ENCODE data around the gene MPDU1. TPM values are rescaled to one million over a fixed set of nuclear protein-coding genes. Genes with fewer than 3 reads are reported as not detected.

The MPDU1 gene
- total and polyA plus RNA-seq, 2 of the 13 experiments (the other 11 are each of a cell fraction or from before 2014, with no cell fraction given), result 112 to 167 TPM

- TF ChIP-seq KIAA2018 (CRISPR knock-in tag; IDR thresholded peaks at IDR 0.05; ENCODE audit: borderline replicate concordance) (no peak; the same call in 1 of the 2 replicates), NFRKB (IDR thresholded peaks at IDR 0.05) (0 out of 2 replicates have a peak, but pooled peaks have one; percentile 22), MAF1 (CRISPR knock-in tag; IDR thresholded peaks at IDR 0.05; ENCODE audit: borderline replicate concordance) (0 out of 2 replicates have a peak, but pooled peaks have one; percentile 26), ZNF354B (CRISPR knock-in tag; IDR thresholded peaks at IDR 0.05) (no peak), AHDC1 (CRISPR knock-in tag; IDR thresholded peaks at IDR 0.05; ENCODE audit: borderline replicate concordance) (no peak), ZBTB14 (CRISPR knock-in tag; IDR thresholded peaks at IDR 0.05) (no peak), TBX3 (IDR thresholded peaks at IDR 0.05; ENCODE audit: borderline replicate concordance) (0 out of 2 replicates have a peak, but pooled peaks have one; percentile 56), CREM (IDR thresholded peaks at IDR 0.05) (no peak), CREM (CRISPR knock-in tag; IDR thresholded peaks at IDR 0.05) (no peak; the same call in 1 of the 2 replicates), HOXA5 (CRISPR knock-in tag; IDR thresholded peaks at IDR 0.05) (no peak; the same call in 1 of the 2 replicates), MXD1 (CRISPR knock-in tag; IDR thresholded peaks at IDR 0.05) (no peak), ATF2 (CRISPR knock-in tag; IDR thresholded peaks at IDR 0.05) (no peak), CBFB (CRISPR knock-in tag; IDR thresholded peaks at IDR 0.05) (no peak; the same call in 1 of the 2 replicates), ZNF274 (CRISPR knock-in tag; IDR thresholded peaks at IDR 0.05) (0 out of 2 replicates have a peak, but pooled peaks have one; percentile 1)
These were observed 11.4 kb upstream of the MPDU1 start (continued) for GRCh38 chr17:7572338-7572587.

All from HepG2 (cell line).